OCI-LY3 (cell line): ENCODE results near the gene ZNF106.

Experiments
- H2AFZ ChIP-seq: fragments of 200-600, 300-600 bp; shearing (Covaris generic); 2 replicates; pipeline ENCODE4 v1.6.0; 2014; ENCODE audit warnings: antibody characterized with exemption, low read depth, low read length
- H3K27ac ChIP-seq: fragments of 200-600, 300-600 bp; sonication (generic); 2 replicates; pipeline ENCODE4 v1.5.1; 2014; ENCODE audit warnings: mild to moderate bottlenecking, low read length, moderate library complexity, mixed read lengths
- H3K27me3 ChIP-seq: fragments of 200-600, 300-600 bp; sonication (generic); 2 replicates; pipeline ENCODE4 v1.6.1; 2014; ENCODE audit warnings: low read depth, low read length, mixed read lengths
- H3K36me3 ChIP-seq: fragments of 200-600, 300-600 bp; sonication (generic); replicated peaks from 2 replicates; pipeline ENCODE3; 2014; ENCODE audit warnings: low read depth, low read length, mixed read lengths
- H3K4me1 ChIP-seq: fragments of 300-600, 200-600 bp; sonication (generic); 2 replicates; pipeline ENCODE4 v1.6.1; 2014; ENCODE audit warnings: low read length, mixed read lengths
- H3K4me2 ChIP-seq: fragments of 200-600, 300-600 bp; sonication (generic); 2 replicates; pipeline ENCODE4 v1.6.1; 2014; ENCODE audit warnings: low read length, mixed read lengths
- H3K4me3 ChIP-seq: fragments of 300-600, 200-600 bp; sonication (generic); 2 replicates; pipeline ENCODE4 v1.5.1; 2014; ENCODE audit warnings: antibody characterized with exemption, mild to moderate bottlenecking, low read length, moderate library complexity
- H3K79me2 ChIP-seq: fragments of 300-600, 200-600 bp; shearing (Covaris generic); 2 replicates; pipeline ENCODE4 v1.6.1; 2014; ENCODE audit warnings: mild to moderate bottlenecking, low read length, mixed read lengths
- H3K9ac ChIP-seq: fragments of 300-600, 200-600 bp; shearing (Covaris generic); 2 replicates; pipeline ENCODE4 v1.6.0; 2014; ENCODE audit warnings: mild to moderate bottlenecking, low read length, moderate library complexity
- H3K9me3 ChIP-seq: fragments of 200-600, 300-600 bp; shearing (Covaris generic); 2 replicates; pipeline ENCODE4 v1.6.1; 2014; ENCODE audit warnings: low read length, mixed read lengths; ENCODE audit not compliant: insufficient read depth
- H4K20me1 ChIP-seq: fragments of 200-600, 300-600 bp; sonication (generic); 2 replicates; pipeline ENCODE4 v1.6.1; 2016; ENCODE audit warnings: low read length, mixed read lengths; ENCODE audit not compliant: insufficient read depth
- EZH2phosphoT487 ChIP-seq: fragments of 200-600 bp; shearing (Covaris generic); IDR thresholded peaks from 2 replicates; pipeline ENCODE4 v1.6.1; 2018; ENCODE audit warnings: antibody characterized with exemption, mixed run types, low read depth
- TF ChIP-seq, protein P1 (sequence below): fragments of 200-600, 300-600 bp; sonication (generic); IDR thresholded peaks from 2 replicates; pipeline ENCODE4 v1.5.1; 2014; ENCODE audit warnings: antibody characterized with exemption, low read length, low read depth

Gene ZNF106

DNA sequence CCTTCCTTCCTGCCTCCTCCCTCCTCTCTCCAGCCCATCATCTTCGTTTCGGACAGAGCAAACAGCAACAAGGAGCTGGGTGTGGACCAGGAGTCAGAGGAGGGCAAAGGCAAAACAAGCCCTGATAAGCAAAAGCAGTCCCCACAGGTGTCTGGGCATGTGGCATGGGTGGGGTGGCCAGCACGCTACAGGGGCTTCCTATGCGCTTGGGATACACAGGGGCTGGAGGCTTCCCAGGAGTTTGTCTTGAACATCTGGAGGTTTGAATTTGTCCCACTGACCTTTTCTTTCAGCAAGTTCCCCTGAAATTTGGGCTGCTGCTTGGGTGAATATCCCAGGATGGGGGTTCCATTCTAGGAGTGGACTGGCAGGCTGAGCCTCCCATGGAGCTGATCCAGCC, 82.8 kb downstream of the ZNF106 start:
- H3K4me3 ChIP-seq, result no peak overlapping the region
- peaks cover 6% of the 10 kb centered on the region for H3K36me3 ChIP-seq
- H3K27ac ChIP-seq, result no peak overlapping the region
- H2AFZ ChIP-seq, result no peak overlapping the region
- H3K4me1 ChIP-seq, result no peaks in the 10 kb centered on the region
- H3K9me3 ChIP-seq, result no peaks in the 10 kb centered on the region
- no peak overlapping the region for H3K9ac ChIP-seq
- H3K27me3 ChIP-seq, result no peaks in the 10 kb centered on the region
- TF ChIP-seq EZH2phosphoT487, result no peak
- TF ChIP-seq, protein P1, sequence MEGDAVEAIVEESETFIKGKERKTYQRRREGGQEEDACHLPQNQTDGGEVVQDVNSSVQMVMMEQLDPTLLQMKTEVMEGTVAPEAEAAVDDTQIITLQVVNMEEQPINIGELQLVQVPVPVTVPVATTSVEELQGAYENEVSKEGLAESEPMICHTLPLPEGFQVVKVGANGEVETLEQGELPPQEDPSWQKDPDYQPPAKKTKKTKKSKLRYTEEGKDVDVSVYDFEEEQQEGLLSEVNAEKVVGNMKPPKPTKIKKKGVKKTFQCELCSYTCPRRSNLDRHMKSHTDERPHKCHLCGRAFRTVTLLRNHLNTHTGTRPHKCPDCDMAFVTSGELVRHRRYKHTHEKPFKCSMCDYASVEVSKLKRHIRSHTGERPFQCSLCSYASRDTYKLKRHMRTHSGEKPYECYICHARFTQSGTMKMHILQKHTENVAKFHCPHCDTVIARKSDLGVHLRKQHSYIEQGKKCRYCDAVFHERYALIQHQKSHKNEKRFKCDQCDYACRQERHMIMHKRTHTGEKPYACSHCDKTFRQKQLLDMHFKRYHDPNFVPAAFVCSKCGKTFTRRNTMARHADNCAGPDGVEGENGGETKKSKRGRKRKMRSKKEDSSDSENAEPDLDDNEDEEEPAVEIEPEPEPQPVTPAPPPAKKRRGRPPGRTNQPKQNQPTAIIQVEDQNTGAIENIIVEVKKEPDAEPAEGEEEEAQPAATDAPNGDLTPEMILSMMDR, result no peak
- no peak overlapping the region for H3K4me2 ChIP-seq
- no peaks in the 10 kb centered on the region for H3K79me2 ChIP-seq
- no peaks in the 10 kb centered on the region for H4K20me1 ChIP-seq

DNA sequence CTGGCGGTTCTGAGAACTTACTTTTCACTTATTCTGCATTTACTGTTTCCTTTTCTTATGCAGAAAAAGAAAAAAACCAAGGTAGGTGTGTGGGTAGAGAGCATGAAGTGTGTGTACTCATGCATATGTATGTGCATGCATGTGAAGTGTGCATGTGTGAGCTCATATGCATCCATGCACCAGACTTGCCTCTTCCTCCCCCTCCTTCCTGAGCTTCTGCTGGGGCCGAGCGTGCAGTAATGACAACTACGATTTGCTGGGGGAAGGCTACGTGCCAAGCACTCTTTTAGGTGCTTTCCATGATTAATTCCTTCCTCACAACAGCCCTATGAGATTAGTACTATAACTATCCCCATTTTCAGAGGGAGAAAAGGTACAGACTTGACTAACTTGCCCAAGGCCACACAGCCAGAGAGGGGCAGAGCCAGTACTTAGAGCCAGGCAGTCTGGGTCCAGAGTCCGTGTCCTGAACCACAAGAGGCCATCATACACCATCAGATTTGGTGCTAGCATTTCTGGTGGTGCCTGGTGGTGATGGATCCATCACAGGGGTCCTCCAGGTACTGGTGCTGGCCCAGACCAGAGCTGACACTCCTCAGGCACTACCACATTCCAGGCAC, 85.0 kb downstream of the ZNF106 start:
- H3K4me2 ChIP-seq, result no peak overlapping the region
- no peak overlapping the region for H3K9ac ChIP-seq

DNA sequence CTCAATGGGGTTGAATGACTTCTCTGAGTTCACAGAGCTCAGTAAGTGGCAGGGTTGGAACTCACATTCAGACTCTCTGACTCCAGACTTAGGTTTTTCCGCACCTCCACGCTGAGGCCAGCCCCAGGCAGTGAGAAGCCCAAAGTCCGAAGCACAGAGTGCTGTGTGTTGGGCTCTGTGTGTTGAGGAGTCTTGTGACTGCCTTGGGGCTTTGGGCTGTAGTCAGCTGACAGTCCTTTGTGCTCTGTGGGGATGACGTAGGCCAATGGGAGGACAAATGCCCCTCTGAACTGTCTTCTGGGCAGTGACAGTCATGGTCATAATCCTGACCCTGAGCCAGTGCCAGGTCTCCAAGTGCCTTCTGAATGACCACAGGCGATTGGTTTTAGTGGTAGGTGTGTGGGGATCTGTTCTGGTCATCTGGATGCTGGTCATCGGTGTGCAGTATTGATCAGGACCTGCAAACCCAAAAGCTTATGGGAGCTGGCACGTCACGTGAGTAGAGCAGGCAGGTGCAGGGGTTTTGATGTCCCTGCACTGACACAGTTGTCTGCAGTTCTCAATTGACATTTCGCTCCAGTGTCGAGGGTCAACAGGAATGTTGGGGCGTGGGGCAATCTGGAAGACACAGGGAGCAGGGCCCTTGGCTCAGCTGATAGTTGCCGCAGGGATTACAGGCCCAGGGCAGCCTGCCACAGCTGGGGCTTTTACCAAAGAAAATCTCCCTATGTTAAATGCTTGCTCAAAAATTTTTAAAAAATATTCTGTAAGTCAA, 86.3 kb downstream of the ZNF106 start:
- TF ChIP-seq EZH2phosphoT487, result no peak
- TF ChIP-seq, protein P1, result no peak

More for the DNA sequence above, 85.0 kb downstream of the ZNF106 start:
- Histone ChIP-seq H3K9me3 (no peaks in the 10 kb centered on the region), H3K27ac (no peak overlapping the region), H3K4me3 (no peak overlapping the region), H4K20me1 (no peaks in the 10 kb centered on the region), H2AFZ (no peak overlapping the region), H3K79me2 (no peaks in the 10 kb centered on the region), H3K4me1 (0 out of 2 replicates have a peak, but pooled peaks cover 3% of the 10 kb centered on the region), H3K27me3 (no peaks in the 10 kb centered on the region), H3K36me3 (peaks cover 2% of the 10 kb centered on the region)
- no peak for TF ChIP-seq EZH2phosphoT487
- TF ChIP-seq, protein P1, result no peak

DNA sequence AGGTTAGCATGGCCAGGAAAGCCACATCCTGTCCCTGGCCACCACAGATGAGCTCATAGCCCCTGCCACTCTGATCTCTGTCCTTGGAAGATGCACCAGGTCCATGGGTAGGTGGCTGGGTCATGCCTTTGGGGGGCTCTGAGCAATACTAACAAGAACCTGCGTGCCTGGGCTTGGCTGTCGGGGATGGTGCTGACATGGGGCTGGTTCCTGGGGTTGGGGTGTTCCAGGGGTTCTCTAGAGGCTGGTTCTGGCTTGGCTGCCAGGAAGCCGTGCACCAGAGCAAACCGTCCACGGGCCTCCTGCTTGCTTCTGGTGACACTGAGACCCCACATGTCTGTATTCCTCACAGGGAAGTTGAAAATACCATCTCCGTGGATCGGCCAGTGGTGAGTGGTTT, 87.6 kb downstream of the ZNF106 start:
- Histone ChIP-seq H4K20me1 (no peaks in the 10 kb centered on the region), H3K9me3 (no peaks in the 10 kb centered on the region), H2AFZ (no peak overlapping the region), H3K9ac (no peak overlapping the region), H3K4me1 (0 out of 2 replicates have a peak, but pooled peaks cover 4% of the 10 kb centered on the region), H3K27me3 (no peaks in the 10 kb centered on the region), H3K4me3 (no peak overlapping the region), H3K27ac (no peak overlapping the region), H3K36me3 (no peaks in the 10 kb centered on the region), H3K4me2 (no peak overlapping the region), H3K79me2 (no peaks in the 10 kb centered on the region)
- TF ChIP-seq EZH2phosphoT487, result no peak
- TF ChIP-seq, protein P1, result no peak

More for the DNA sequence above, 86.3 kb downstream of the ZNF106 start:
- Histone ChIP-seq H3K9ac (no peak overlapping the region), H3K4me2 (no peak overlapping the region), H3K9me3 (no peaks in the 10 kb centered on the region), H3K27ac (no peak overlapping the region), H2AFZ (no peak overlapping the region), H3K4me1 (0 out of 2 replicates have a peak, but pooled peaks cover 4% of the 10 kb centered on the region), H3K79me2 (no peaks in the 10 kb centered on the region), H4K20me1 (no peaks in the 10 kb centered on the region), H3K27me3 (no peaks in the 10 kb centered on the region), H3K4me3 (no peak overlapping the region), H3K36me3 (no peaks in the 10 kb centered on the region)
